ENCODE measurements around the gene TTLL10. TPM values are rescaled to one million over a fixed set of nuclear protein-coding genes. Genes with fewer than 3 reads are reported as not detected.

TTLL10 gene
- total RNA-seq, 1 experiment from 2014 or later = 0.68 TPM

- H4K5ac ChIP-seq (ENCODE audit: insufficient read length, low read depth, low read length) = no peak overlapping the region
- no peak for DNase-seq
- WGBS (ENCODE audit: extremely low coverage, insufficient read length, low lambda C conversion rate) = no CpG with 5 or more reads among the region's 24 CpGs
These were observed 57.1 kb downstream of the TTLL10 start for GRCh38 chr1:1230656-1231399.

More at GRCh38 chr1:1230656-1231399, 57.1 kb downstream of the TTLL10 start:
- H3K9ac ChIP-seq (ENCODE audit: extremely low read depth, insufficient read length, low read length) = peak overlapping the region; percentile 43
- no peak overlapping the region for H2AK5ac ChIP-seq (ENCODE audit: insufficient read length, low read length)
- no peak overlapping the region for H3K27ac ChIP-seq (ENCODE audit: insufficient read length, low read depth, low read length)
- Mint-ChIP-seq H3K9me3 (peaks cover 0 to 4% of the 10 kb centered on the region in 2 experiments; a peak in 1 of 5 replicates), H3K4me1 (peaks cover 15 to 21% of the 10 kb centered on the region in 2 experiments), H3K27me3 (ENCODE audit: low read depth) (no peaks in the 10 kb centered on the region), H3K4me3 (peak overlapping the region; percentile 90 to 93), H3K27ac (peak overlapping the region; percentile 58 to 93 (median 62); a peak in 3 of 7 replicates), H3K36me3 (ENCODE audit: insufficient read depth in 1 of 3, low read depth in 3 of 3) (peaks cover 19 to 45% (median 44%) of the 10 kb centered on the region in 3 experiments)
- no peak overlapping the region for H2BK5ac ChIP-seq (ENCODE audit: insufficient read length, low read length)
- no peak overlapping the region for H3K56ac ChIP-seq (ENCODE audit: insufficient read length, low read depth, low read length)
- H3K9me3 ChIP-seq (ENCODE audit: control insufficient read depth, low read depth, low read length) = no peaks in the 10 kb centered on the region
- peaks cover 2% of the 10 kb centered on the region; the same call in 1 of the 2 replicates for H3K79me2 ChIP-seq (ENCODE audit: insufficient read depth, low read length)
- no peak overlapping the region for H2BK15ac ChIP-seq (ENCODE audit: low read depth, low read length)
- H3K4me1 ChIP-seq (ENCODE audit: insufficient read depth, low read length) = no peaks in the 10 kb centered on the region
- H3K79me1 ChIP-seq (ENCODE audit: insufficient read depth, low read depth, low read length, poor library complexity, severe bottlenecking) = peaks cover 2% of the 10 kb centered on the region
- no peaks in the 10 kb centered on the region for H4K20me1 ChIP-seq (ENCODE audit: control insufficient read depth, insufficient read depth, insufficient read length)
- H4K91ac ChIP-seq (ENCODE audit: insufficient read length, low read depth, low read length) = no peak overlapping the region
- H2BK20ac ChIP-seq (ENCODE audit: low read depth, low read length, poor library complexity, severe bottlenecking) = no peak overlapping the region
- H3K27me3 ChIP-seq (ENCODE audit: insufficient read depth, low read length) = no peaks in the 10 kb centered on the region
- peak overlapping the region; percentile 71 for H3K4me2 ChIP-seq (ENCODE audit: insufficient read depth, insufficient read length, low read length)
- H3K4ac ChIP-seq (ENCODE audit: low read depth, low read length) = no peak overlapping the region
- peak; percentile 40; the same call in 2 of the 3 replicates for TF ChIP-seq CTCF (conservative IDR thresholded peaks at IDR 0.05)
- H4K8ac ChIP-seq (replicated peaks; ENCODE audit: insufficient read length, low read depth, low read length) = no peak overlapping the region
- no peak overlapping the region for H2AFZ ChIP-seq (ENCODE audit: low read length)
- peaks cover 6% of the 10 kb centered on the region for H3K23me2 ChIP-seq (ENCODE audit: insufficient read length, low read depth, low read length, poor library complexity, severe bottlenecking)
- H3K18ac ChIP-seq (ENCODE audit: insufficient read length, low read depth, low read length) = no peak overlapping the region
- no peak overlapping the region for H2BK12ac ChIP-seq (ENCODE audit: insufficient read length, low read depth, low read length)
- H2BK120ac ChIP-seq (ENCODE audit: low read depth, low read length, poor library complexity, severe bottlenecking) = no peak overlapping the region
- H3K14ac ChIP-seq (ENCODE audit: insufficient read depth, low read length) = no peak overlapping the region
- H3K23ac ChIP-seq (ENCODE audit: insufficient read length, low read depth, low read length) = no peak overlapping the region
- H3T11ph ChIP-seq (ENCODE audit: low read length) = no peak overlapping the region

All from H9 (cell line).